NCI-H1048 (cell line): Measurements from ENCODE around the gene ZNF317.
A peak's percentile ranks its signal among the peaks of the same experiment; 100 is the strongest.

Experiments
- DNase-seq: peaks from one replicate; lab custom pipeline; 2025; lab: John Stamatoyannopoulos, UW

ZNF317 gene

DNA sequence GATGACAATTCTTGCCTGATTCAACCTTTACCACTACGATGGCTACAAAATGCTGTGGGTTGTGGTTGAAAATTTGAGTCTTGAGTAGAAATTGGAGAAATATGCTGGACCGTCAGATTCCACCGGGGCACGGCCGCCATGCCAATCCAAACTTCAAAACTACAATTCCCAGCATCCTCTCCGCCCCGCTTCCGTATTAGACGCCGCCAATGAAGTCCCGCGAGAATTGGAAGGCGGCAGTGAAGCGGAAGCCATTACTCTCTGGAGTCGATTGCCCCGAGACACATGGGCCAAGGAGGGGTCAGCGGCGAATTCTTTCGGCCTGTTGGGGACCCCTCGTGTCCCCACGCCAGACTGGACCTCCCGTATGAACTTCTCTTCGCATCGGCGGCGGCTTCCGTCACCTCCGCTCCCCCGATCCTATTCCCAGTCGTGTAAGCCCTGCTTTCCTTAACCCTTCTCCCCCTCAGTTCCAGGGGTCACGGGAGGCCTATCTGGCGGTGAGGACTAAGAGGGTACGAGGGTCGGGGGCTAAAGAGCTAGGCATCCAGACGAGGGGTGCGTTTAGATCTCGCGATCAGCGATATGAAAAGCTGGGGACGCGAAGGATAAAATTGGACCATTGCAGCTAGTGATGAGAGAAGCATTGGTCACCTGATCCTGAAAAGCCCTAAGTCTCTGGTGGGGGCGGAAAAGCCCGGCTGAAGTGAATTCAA is at the start of gene ZNF317:
Gene ZNF317, plus strand, starts transcription at position 239 of the 716 bp plus-strand sequence. CDS start 15,620 bp downstream, outside the sequence.
- peak; percentile 84 for DNase-seq

DNA sequence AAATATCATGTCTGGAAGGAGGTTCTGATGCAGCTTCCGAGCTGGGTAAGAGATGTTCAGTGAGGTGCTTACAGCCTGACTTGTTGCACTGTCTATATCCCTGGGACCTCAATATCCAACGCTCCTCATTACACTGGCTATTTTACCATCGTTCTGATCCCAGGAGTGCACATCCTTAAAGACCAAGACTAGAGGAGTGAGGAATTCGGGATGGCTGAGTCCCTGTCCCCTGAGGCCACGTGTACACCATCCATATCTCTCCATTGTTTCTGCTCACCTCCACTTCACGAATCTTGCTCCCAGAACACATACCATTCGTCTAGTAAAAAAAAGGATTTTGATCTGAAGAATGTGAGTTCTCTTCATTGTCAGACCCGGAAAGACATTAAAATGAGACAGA is 32.8 kb upstream of the ZNF317 start, which contains the start of gene OR7G2:
Gene OR7G2, minus strand, starts transcription at position 101 of the 400 bp plus-strand sequence. CDS start 4,232 bp downstream, outside the sequence.
- no peak for DNase-seq

DNA sequence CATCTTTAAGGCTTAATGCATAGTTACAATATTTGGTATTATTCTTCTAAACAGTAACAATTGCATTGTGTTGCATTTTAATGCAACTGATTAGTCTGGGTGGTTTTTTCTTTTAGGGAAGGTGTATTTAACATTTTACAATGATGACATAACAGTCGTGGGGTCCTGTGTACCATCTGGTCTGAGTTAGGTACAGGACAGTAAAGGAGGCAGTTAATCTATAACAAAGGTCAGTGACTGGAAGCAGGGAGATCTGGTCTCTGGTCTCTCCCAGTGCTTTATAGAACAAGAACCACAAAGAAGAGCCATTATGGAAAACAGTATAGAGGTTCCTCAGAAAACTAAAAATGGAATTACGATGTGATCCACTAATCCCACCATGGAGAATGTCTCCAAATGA is 30.2 kb upstream of the ZNF317 start:
- DNase-seq: no peak

DNA sequence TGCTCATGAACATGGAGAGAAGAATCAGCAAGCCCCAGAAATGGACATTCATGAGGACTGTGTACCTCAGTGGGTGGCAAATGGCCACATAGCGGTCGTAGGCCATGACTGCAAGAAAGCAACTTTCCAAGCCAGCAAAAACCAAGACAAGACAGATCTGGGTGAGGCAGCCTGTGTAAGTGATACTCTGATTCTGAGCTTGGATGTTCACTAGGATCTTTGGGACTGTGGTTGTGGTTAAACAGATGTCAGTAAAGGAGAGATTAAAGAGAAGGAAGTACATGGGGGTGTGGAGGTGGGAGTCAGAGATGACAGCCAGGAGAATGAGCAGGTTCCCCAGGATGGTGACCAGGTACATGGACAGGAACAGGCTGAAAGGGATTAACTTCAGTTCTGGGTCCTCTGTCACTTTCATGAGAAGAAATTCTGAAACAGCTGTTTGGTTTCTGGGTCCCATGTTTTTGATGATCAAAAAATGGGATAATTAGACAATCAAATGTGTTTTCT is 24.8 kb upstream of the ZNF317 start, which contains the start of gene OR7G1:
Gene OR7G1, minus strand, starts transcription at position 457 of the 507 bp plus-strand sequence. Its CDS starts 0 bp downstream, at position 457.
- DNase-seq: no peak

DNA sequence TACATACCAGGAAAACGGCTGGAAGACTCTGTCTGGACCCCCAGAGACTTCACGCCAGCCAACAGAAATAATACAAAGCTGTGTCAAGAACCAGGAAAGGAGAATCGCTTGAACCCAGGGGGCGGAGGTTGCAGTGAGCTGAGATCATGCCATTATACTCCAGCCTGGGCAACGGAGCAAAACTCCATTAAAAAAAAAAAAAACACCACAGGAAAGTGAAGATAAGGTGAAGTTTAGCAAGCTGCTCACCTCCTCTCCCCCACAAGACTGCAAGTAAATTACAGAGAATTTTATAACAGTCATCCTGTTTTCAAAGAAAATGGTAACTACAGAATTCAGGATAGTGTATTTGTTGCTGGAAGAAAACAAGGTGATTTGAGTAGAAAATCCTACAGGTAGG is 23.6 kb upstream of the ZNF317 start:
- DNase-seq: no peak

DNA sequence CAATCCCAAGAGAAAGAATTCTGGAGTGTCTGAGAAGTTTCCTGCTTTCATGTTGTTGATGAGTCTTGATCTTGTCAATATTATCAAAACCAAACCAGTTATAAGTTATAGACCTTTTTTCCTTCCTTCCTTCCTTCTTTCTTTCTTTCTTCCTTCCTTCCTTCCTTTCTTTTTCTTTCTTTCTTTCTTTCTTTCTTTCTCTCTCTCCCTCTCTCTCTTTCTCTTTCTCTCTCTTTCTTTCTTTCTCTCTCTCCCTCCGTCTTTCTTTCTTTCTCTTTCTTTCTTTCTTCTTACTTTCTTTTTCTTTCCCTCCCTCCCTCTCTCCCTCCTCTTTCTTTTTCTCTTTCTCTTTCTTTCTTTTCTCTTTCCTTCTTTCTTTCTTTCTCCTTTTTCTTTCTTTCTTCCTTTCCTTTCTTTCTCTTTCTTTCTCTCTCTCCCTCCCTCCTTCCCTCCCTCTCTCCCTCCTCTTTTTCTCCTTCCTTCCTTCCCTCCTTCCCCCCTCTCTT is 13.2 kb upstream of the ZNF317 start, which contains the start of gene OR7G3:
Gene OR7G3, minus strand, starts transcription at position 51 of the 506 bp plus-strand sequence. Its CDS starts 0 bp downstream, at position 51.
- no peak for DNase-seq

DNA sequence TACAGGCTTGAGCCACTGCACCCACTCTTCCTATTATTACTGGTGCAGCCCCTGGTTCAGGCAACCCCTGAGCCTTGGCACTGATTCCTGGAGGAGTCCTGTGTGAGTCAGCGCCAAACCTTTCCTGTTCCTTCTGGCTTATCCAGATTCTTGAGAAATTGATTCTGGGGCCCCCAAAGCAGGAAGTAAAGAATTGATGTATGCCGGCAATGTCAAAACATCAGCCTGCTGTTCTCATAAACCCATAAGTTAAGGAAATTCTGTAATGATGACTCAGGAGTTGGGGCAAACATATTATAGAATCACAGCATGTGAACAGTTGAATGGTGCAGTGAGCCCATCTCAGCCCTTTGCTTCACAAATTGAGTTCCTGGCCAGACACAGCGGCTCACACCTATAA is 12.0 kb upstream of the ZNF317 start:
- DNase-seq: no peak

DNA sequence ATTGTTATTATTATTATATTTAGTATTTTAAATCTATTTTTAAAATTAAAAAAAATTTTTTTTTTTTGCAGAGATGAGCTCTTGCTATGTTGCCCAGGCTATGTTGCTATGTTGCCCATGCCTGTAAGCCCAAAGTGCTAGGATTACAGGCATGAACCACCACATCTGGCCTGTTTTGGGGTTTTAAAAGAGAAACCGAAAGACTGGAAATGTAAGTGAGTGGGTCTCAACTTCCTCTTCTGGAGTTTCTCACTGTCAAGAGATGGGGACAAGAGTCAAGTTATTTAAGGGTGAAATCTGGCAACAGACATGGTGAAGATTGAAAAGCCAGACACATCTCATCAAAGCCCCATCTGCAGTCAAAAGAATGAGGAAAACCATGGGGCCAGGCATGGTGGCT is 9.2 kb upstream of the ZNF317 start:
- no peak for DNase-seq

DNA sequence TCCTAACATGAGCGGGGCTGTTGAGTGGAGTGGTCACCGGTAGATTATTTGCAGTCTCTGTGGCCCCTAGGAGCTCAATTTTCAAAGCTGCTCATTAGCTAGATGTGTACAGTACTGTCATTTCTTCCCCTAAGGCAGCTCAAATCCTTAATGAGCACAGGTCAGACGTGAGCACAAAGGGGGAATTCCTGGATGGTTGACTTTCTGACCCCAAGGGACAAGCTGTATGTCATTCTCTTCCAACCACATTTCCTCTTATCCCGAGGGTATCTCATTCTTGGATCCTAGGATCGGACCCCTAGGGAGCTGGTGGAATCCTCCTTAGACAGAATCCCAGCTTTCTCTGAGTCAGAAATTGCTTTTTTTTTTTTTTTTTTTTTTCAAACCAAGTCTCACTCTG is 7.8 kb upstream of the ZNF317 start:
- DNase-seq: no peak

DNA sequence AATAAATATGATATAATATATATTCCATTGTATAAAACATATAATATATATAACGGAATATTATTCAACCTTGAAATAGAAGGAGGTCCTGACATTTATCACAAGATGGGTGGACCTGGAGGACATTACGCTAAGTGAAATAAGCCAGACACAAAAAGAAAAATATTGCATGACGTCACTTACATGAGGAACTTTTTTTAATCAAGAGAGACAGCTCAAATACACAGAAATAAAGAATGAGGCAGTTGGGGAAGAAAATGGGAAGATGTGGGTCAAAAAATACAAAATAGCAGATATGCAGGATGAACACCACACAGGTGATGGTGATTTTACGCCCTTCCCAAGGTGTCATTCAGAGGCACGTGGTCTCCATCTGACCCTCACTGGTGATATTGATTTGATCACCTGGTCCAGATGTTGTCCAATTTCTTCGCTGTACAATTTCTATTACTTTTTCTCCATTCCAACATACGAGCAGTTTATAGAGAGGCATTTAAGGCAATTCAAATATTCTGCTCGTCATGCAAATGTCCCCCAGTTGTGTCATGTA is 513 bp upstream of the ZNF317 start:
- DNase-seq: no peak

DNA sequence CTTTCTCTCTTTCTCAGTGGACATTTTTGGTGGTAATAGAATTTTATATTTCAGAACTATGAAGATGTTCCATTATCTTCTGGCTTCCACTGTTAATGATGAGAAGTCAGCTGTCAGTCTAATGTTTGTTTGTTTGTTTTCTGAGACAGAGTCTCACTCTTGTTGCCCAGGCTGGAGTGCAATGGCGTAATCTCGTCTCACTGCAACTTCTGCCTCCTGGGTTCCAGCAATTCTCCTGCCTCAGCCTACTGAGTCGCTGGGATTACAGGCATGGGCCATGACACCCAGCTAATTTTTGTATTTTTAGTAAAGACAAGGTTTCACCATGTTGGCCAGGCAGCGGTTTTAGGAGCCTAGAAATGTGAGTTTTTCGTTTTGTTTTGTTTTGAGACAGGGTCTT is 4.7 kb downstream of the ZNF317 start:
- DNase-seq: no peak

DNA sequence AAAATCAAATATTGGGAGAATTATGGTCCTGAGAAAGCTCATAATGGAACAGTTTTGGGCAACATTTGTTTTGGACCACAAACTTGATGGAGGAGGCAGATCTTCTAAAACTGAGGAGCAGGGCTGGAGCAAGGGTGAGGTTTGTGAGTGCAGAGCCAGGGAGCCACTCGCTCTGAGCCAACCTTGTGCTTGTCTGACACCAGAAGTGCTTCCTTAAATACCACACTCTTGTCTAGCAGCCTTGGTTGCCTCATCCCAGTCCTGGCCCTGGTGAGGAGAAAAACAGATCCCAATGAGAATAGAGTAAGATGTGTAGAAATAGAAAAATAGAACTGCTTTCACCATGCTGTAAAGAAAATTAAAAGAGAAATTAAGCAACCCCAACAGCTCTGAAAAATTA is 6.7 kb downstream of the ZNF317 start:
- DNase-seq: no peak

DNA sequence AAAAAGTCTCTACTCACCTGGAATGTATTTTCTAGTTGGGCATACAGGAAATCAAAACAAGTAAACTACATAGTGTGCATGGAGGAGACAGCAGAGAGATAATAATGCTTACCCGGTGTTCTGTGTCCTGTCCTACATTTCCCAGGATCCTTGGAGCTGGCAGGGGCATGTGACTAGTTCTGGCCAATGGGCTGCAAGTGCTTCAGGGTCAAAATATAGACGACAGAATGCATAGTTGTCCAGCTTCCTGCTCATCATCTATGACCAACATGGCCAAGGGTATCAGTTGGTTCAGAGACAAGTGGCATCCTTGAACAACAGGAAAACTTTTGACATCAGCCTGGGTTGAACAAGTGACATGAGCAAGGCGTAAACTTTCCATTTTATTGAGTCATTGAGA is 8.5 kb downstream of the ZNF317 start:
- DNase-seq: no peak

DNA sequence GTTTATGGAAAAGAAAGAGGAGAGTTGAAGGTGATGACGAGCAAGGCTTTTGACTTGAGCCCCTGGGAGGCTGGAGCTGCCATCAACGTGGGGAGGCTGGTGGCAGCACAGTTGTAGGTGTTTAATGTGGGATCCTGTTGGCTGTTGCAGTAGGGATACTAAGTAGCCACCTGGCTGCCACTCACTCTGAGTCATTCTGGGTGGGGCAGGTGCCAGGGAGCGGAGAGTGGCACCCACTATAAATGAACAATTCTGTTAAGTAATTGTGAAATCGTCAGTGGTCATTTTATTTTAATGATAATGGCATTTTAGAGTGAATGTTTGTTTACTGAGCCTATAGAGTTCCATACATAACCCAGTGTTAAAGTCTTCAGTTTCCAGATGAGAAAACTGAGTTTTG is 9.8 kb downstream of the ZNF317 start:
- no peak for DNase-seq

DNA sequence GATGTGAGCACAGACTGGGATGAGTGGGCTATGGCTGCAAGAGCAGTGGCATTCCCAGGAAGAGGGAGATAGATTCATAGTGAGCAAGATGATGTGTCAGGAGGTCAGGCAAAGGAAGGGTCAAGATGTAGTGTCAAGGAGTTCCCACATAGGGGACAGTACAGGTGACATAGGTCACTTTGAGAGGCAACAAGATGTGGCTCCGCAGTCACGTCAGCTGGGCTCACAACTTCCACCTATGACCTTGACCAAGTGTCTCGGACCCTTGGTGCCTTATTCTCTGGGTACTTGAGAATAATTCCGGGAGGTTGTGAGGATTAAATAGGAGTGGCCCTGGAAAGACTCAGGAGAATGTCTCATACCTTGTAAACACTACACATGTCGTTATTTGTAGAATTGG is 10.5 kb downstream of the ZNF317 start:
- no peak for DNase-seq

DNA sequence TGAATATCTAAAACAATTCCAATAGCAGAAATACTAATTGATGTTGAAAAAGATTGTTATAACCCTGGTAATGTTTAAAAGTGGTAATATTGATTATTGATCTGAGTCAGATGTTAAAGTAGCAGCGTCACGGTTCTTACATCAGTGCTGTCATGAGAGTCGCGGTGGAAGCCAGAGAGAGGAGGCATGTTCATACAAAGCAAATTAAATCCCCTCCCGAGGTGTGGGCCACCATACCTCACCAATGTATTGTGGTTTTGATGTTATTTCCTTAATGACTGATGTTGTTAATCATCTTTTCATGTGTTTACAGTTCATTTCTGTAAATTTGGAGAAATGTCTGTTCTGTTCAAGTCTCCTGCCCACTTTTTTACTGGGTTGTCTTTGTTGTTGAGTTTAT is 11.2 kb downstream of the ZNF317 start:
- DNase-seq: no peak

DNA sequence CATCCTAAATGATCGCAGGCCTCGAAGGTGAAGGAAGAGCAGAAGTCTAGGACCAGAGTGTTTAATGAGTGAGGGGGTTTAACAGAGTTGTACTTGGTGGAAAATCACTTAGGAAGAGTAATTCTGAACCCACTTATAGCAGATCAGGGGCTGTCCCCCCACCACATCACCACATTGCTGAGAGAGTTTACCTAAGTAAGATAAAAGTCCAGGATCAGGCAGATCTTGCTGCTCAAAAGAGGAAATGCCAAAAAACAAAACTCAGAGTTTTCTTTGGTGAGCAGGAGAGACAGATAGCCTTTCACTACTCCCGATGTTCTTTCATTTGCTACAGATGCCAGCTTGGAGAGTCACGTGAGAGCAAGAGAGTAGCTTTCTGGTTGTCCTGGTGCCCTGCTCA is 15.4 kb downstream of the ZNF317 start:
- no peak for DNase-seq

DNA sequence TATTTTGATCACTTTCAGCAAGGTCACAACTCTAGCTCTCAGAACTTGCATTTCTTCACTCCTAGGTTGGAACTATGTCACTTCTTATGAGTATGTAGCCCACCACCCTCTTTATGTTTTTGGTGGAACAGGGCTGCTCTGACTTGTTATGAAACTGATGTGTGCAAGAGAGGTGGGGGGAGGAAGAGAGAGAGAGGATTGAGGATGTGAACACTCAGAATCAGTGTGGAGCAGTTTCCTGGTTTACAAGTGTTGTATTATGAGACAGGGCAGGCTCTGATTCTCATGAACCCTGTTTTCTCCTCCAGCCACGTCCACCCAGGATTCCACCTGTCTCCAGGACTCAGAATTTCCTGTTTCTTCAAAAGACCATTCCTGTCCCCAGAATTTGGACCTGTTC is 16.1 kb downstream of the ZNF317 start:
- no peak for DNase-seq

DNA sequence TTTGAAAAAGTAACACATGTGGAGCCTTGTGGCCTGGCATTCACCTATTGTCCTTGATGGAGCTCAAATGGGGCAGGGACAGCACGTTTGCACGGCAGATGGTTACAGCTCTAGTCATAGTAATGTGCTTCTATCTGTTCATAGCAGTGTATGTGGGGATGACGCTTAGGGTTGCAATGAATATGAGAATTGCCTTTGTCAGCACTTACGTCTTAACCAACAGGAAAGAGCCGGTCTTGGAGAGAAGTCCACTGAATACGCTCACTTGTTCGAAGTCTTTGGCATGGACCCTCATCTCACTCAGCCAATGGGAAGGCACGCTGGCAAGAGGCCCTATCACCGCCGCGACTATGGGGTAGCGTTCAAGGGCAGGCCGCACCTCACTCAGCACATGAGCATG is 19.7 kb downstream of the ZNF317 start:
- no peak for DNase-seq

DNA sequence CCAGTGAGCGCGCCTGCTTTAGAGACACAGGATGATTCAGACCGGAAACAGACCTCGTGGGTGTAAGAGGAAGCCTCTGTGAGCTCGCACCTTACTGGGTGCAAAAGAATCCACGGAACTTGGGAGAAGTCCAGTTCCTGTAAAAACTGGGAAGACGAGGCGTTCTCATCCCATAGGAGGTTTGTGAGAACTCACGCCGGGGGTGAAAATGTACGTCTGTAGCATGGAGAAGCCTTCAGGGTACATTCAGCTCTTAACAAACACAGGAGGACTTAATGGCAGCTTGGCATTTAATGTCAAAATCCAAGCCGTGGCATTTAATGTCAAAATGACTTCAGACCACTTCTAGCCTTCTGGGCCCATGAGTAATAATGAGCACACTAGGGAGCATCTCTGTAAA is 21.2 kb downstream of the ZNF317 start:
- no peak for DNase-seq

DNA sequence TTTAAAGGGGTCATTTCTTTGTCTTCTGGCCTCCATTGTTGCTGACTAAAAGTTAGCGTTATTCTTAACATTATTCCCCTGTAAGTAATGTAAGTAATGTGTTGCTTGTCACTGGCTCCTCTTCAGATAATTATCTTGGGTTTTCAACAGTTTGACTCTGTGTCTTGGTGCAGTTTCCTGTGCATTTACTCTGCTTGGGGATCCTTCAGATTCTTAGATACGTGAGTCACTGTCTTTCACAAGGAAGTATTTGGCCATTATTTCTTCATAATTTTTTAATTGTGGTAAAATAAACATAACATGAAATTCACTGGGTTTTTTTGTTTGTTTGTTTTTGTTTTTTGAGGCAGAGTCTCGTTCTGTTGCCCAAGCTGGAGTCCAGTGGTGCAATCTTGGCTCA is 25.1 kb downstream of the ZNF317 start:
- DNase-seq: no peak

DNA sequence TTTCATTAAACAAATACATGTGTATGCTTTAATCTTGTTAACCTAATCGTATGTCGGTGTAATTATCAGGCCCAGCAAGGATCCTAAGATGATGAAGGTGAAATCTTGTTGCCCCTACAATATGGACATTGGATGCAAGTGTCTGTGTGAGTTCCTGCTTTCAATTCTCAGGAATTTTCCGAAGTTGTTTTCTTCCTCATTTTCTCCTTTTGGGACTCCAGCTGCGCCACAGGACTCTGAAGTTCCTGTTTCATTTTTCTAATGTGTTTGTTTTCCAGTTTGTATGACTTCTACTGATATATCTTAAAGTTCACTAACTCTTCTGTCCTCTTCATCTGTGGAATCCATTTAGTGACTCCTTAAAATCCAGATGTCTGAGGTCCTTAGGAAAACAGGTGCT is 26.6 kb downstream of the ZNF317 start:
- DNase-seq: no peak

DNA sequence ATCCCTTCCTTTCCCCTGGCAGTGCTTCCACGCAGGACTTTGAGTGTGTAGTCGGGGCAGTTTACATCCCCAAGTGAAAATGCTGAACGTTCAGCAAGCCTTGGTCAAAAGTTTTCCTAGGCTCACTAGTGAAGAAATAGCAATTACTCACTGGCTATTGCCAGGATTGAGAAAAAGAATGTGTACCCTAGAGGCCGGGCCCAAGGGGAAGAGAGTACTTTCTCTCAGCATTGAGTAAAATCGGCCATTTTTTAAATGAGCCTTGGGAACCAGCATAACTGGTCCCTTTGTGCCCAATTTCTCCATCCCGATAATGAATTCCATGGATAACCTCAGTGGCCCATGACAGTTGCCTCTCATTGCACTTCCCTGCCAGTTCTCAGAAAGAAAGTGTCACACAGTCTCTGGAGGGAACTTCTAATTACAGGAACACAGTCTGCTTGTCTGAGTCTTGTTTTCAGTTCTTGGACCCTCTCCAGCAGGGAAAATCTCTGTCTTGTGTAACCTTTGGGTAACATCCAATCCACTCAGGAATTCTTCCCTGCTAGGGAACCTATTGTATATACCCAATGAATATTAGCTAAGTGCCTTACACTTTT is 31.3 kb downstream of the ZNF317 start:
- no peak for DNase-seq
